LNCAP (cell line): ENCODE results near the gene CTNNA2.

Source experiments
- TF ChIP-seq, protein P1 (sequence below): fragments of 450-650 bp; IDR thresholded peaks from 2 replicates; pipeline ENCODE4 v1.5.1; 2017; ENCODE audit warnings: mild to moderate bottlenecking

CTNNA2 gene

DNA sequence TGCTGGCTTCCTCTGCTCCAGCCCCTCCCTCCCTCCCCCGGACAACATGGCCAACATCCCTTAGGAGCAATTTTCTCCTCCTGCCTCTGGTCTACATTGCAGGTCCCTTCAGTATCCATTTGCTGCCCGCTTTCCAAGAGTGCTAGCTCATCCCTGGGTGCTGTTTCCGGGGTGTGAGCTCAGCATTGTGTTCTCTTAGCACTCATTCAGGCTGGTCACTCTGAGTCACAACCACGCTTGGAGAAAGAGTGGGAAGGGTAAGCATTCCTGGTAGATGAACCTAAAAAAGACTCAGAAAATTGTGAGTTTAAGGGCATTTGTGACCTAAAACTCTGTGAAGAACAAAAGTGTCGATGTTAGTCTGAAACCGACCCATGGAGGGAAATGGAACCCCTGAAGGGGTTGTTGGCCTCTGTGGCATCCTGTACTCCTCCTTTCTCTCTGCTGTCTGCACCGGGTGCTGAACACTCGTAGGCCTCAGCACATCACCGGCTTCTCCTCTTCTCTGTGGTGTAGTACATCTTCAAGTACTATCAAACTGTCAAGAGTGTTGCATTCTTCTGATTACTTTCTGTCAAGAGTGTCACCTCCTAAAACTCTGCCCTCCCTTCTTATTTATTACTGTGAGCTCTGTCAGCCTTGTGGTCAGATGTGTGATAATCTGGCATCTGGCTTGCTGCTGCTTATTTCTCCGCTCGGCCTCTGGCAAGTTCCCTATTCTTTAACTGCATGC, 73.0 kb downstream of the CTNNA2 start:
- TF ChIP-seq, protein P1, sequence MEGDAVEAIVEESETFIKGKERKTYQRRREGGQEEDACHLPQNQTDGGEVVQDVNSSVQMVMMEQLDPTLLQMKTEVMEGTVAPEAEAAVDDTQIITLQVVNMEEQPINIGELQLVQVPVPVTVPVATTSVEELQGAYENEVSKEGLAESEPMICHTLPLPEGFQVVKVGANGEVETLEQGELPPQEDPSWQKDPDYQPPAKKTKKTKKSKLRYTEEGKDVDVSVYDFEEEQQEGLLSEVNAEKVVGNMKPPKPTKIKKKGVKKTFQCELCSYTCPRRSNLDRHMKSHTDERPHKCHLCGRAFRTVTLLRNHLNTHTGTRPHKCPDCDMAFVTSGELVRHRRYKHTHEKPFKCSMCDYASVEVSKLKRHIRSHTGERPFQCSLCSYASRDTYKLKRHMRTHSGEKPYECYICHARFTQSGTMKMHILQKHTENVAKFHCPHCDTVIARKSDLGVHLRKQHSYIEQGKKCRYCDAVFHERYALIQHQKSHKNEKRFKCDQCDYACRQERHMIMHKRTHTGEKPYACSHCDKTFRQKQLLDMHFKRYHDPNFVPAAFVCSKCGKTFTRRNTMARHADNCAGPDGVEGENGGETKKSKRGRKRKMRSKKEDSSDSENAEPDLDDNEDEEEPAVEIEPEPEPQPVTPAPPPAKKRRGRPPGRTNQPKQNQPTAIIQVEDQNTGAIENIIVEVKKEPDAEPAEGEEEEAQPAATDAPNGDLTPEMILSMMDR, result no peak

DNA sequence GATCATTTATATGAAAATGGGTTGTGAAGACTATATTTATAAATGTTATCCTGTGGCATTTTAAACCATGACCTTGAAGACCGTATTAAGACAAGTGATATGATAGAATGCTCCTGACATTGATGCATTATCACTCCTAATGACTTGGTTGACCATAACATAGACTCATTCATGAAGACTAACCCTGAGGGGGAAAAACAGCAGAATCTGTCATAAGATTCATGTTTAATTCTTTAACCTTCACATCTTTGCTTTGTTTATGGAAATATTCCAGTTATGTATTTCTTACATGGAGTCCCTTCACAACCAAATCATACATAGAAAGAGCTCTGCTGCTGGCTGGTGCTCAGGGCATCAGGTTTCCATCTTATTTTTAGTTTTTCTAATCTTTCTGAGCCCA, 78.4 kb downstream of the CTNNA2 start:
- TF ChIP-seq, protein P1, result no peak

DNA sequence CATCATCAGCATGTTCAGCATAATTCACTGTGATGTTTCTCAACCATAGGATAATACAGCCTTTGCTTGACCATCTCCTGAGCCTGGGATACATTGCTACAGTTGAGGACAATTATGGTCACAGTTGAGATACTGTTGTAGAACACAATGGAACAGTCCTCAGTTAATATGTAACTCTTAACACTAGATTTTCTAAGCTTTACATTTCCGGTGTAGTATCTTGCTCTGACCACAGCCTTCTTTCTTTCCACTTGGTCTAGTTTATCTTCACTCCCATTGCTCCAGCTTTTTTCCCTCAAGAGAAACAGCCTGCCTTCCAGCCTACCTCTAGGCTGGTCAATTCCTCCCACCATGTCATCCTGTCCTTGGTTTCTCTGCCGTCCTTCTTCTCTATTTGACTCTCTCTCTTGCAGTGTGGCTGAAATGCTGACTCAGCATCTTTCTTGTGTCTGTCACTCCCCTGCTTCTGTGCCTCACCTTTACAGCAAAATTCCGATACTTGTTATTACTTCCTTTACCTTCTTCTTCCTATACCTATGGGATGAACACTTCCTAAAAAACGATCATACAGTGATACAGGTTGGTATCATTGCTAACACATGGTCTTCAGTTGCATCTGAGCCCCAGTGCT, 80.5 kb downstream of the CTNNA2 start:
- TF ChIP-seq, protein P1, result no peak

DNA sequence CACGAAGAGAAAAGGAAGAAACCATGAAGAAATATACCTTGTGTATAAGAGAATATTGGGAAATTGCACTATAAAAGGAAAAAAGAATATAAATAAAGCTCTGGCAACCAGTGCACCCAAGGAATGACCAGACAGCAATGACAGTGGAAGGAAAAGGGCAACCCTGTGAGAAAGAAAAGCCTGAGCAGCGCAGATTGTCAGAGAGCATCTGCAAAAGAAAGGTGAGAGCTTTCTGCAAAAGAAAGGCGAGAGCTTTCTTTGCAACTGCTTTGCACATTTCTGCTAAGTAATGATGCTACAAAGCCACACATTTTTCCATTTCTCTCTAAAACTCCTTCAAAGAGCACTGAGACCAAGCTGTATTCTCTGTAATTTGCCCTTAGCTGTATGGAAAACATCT, 83.6 kb downstream of the CTNNA2 start:
- TF ChIP-seq, protein P1, result no peak

DNA sequence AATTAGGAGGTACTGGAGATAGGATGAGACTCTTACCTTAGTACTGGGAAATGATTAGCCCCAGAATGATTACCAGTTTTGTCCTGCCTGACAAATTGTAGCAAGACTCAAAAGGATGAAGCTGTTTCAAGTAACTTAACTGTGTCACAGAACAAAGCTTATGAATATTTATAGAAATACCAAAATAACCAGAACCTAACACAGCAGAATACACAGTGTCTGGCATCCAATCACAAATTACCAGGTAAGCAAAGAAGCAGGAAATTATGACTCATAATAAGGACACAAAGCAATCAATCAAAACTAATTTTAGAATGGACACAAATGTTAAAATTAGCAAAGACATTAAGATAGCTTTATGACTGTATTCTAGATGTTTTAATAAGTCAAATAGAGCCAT, 91.9 kb downstream of the CTNNA2 start:
- TF ChIP-seq, protein P1, result no peak

DNA sequence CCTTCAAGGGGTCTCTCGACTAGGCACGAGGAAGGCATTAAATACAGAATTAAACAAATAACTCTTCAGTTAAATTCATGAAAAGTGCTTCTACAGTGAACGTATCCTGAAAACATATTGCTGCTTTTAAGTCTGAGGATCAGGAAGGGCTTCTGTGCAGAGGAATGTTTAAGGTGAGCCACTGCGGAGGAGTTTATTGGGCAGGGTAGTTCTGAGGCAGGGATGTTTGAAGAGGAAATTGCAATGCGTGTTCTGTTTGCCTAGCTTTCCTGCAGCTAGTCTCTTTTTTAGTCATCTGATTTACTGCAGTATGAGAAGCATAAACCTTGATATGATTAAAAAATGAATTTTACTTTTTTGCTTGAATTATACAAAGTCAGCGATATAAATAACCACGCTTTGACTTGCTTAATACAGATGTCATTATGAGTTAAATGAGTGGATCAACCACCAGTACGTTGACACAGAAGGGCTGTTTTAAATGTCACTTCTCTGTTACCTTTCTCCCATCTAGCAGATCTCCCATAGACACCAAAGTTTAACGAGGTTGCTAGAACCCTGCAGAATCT, 98.7 kb downstream of the CTNNA2 start:
- TF ChIP-seq, protein P1, result no peak

DNA sequence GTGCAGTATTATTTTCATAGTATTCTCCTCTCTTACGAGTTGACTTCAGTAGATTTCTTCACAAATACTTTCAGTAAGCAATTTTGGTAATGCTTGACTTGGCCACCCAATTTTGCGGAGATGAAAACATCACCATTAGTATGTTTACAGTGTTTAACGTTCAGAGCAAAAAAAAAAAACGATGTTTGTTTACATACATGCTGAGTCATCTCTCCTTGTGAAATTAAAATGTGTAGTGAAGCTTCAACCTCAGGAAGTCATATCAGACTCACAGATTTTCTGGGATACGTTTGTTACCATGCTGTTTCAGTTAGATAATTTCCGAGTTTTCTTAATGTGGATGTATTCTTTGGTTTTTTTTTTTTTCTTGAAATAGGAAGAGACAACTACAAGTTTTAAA, 100.1 kb downstream of the CTNNA2 start:
- TF ChIP-seq, protein P1, result no peak
